HPDE6-E6E7 (cell line): ENCODE data around the gene JUNB.

Experiments used
- DNase-seq: peaks from one replicate; pipeline ENCODE4 v3.0.0; 2011; ENCODE audit warnings: missing footprints; ENCODE audit errors: extremely low spot score

Gene JUNB

GRCh38 chr19:12791345-12792050 is at the start of gene JUNB:
Gene JUNB, plus strand, starts transcription at chr19:12791486. Its CDS starts 286 bp downstream, at chr19:12791772.
- DNase-seq = no peak

DNA sequence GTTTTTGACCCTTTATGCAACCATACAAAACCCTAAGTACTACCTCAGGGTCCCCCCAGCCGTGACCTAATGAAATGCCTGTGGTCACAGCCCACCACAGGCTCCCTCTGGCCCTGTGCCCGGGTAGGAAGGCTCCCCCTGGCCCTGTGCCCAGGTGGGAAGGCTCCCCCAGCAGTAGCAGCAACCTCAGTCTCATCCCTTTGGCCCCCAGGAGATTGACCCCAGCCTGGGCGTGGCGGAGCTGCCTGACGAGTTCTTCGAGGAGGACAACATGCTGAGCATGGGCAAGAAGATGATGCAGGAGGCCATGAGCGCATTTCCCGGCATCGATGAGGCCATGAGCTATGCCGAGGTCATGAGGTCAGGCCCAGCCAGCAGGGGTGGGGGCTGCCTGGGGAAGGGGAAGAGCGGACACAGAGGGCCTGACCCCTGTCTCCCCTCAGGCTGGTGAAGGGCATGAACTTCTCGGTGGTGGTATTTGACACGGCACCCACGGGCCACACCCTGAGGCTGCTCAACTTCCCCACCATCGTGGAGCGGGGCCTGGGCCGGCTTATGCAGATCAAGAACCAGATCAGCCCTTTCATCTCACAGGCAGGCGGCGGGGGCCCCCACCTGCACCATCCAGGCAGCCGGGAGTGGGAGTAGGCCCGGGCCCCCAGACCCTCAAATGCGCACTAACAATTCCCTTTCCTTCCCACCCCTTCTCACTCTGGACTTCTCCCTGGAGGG is 46.0 kb upstream of the JUNB start:
- no peak for DNase-seq

- no peak for DNase-seq
Measured at GRCh38 chr19:12748489-12748888, 42.8 kb upstream of the JUNB start.

- no peak for DNase-seq
Measured at GRCh38 chr19:12749938-12750521, 41.3 kb upstream of the JUNB start.

DNA sequence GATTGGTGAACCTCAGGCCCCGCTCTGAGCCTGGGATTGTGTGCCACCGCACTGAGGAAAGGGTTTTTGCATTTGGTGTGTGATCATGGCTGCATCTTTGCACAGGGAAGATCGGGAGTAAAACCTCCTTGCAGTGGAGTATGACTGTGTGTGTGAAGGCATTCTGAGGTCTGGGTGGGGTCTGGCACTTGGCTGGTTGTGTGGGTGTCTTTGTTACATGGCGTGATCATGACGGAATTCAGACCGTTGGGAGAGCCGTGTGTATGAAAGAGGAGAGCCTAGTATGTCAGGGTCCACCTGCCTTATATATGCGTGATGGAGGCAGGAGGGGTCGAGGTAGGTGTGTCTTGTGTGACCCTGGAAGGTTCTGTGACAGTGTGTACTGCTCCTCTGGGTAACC is 40.4 kb upstream of the JUNB start:
- DNase-seq = no peak

GRCh38 chr19:12751635-12752034 is 39.7 kb upstream of the JUNB start, which contains the start of gene BEST2:
Gene BEST2, plus strand, starts transcription at chr19:12751791. Its CDS starts 802 bp downstream, at chr19:12752593.
- no peak for DNase-seq

GRCh38 chr19:12752056-12752781 is 39.1 kb upstream of the JUNB start:
- DNase-seq = no peak

- DNase-seq = no peak
Measured at GRCh38 chr19:12754465-12755196, 36.7 kb upstream of the JUNB start.

DNA sequence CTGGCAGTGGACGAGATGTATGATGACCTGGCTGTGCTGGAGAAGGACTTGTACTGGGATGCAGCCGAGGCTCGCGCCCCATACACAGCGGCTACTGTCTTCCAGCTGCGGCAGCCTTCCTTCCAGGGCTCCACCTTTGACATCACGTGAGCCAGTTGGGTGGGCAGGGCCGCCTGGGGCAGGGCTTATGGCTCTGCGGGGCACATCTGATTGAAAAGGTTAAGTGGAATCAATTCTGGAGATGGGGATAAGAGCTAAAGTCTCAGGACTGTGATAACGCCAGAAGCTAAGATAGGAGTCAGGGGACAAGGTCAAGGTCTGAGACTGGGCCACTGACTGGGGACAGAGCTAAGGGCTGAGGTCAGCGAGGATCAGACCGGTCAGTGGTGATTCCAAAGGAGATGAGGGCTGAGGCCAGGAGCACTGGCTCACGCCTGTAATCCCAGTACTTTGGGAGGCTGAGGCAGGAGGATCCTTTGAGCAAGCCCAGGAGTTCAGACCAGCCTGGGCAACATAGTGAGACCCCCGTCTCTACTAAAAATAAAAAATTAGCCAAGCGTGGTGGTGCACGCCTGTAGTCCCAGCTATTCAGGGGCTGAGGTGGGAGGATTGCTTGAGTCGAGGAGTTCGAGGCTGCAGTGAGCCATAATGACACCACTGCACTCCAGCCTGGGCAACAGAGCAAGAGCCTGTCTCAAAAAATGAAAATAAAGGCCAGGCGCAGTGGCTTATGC is 35.0 kb upstream of the JUNB start:
- DNase-seq = no peak

GRCh38 chr19:12757544-12758274 is 33.6 kb upstream of the JUNB start:
- DNase-seq = no peak

GRCh38 chr19:12759686-12760085 is 31.6 kb upstream of the JUNB start:
- DNase-seq = no peak

DNA sequence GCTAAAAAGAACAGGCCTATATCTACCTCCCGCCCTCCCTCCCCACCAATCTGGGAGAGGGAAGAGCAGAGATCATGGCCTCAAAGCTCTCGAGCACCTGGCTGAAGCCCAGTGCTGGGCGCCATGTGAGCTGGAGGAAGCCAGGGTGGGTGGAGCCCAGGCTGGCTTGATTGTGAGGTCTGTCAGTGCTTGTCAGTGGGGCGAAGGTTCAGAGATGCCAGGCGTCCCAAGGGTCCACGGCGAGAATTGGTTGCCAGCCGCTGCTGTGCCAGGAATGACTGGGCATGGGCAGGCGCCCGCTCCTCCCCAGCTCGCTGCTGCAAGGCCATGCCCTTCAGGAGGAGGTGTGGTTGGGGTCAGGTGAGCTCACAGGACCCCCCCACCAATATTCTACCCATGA is 28.2 kb upstream of the JUNB start:
- no peak for DNase-seq

- DNase-seq = no peak
Measured at GRCh38 chr19:12764698-12765097, 26.6 kb upstream of the JUNB start.

DNA sequence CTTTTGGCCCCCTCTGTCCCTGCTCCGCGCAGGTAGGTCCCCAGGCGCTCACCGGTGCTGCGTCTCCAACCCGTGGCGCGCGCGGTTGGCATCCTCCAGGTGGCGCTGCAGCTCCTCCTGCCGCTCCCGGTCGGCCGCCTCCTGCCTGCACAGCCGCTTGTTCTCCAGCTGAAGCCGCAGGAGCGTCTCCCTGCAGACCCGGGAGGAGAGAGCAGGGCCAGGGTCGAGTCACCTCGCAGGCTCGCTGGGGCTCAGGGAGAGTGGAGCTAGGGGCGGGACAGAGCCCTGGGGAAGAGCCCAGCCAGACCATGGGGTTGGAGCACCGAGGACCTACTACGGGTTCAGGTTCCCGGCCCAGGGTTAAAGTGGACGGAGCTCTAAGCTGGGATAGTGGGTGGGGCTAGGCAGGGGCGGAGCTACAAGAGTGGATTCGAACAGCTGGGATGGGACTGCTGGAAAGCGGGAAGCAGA is 25.2 kb upstream of the JUNB start:
- no peak for DNase-seq

DNA sequence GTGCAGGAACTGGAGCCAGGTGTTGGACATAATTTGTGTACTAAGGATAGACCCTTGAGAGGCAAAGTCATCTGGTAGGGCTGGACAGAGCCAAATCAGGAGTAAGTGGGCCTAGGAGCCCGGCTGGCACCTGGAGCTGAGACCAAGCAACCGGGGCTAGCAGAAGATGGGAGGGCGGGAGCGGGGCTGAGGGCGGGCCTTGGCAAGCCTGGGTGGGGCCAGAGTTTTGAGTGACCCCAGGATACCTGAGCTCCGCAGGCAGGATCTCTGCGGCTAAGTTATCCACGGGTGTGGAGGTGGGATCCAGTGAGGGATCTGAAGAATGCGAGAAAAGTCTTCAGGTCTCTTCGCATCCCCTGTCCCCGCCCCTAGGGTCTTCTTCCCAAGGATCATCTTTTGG is 24.1 kb upstream of the JUNB start:
- DNase-seq = no peak

GRCh38 chr19:12767666-12768065 is 23.6 kb upstream of the JUNB start:
- no peak for DNase-seq

DNA sequence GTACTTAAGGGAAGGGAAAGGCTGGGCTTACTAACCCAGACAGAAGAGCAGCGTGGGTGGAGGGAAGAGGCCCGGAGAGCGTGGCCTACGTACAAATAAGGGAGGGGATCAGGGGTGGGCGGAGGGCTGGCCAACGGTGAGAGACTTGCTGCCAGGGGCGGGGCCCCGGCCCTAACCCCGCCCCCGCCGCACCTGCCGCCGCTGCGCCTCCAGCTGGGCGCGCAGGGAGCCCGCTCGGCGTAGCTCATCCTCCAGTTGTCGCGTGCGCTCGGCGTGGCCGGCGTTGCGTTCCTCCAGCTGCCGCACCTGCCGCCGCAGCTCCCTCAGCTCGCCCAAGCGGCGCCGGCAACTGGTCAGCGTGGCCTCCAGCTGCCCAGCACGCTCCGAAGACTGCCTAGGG is 21.6 kb upstream of the JUNB start:
- no peak for DNase-seq

DNA sequence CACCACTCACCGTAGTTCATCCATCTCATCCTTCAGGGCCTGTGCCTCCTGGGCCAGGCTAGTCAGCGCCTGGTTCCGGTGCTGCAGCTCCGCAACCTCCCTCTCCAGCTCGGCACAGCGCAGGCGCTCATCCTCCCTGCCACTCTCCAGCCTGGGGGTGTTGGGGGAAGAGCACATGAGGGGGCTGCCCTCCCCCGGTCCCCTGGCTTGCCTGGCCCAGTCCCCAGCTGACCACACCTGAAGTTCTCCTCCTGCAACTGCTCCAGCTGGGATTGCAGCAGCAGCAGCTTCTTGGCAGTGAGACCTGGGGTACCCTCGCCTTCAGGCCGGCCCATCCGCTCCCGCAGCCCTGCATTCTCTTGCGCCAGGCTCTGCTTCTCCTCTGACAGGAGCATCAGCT is 20.4 kb upstream of the JUNB start:
- no peak for DNase-seq

- no peak for DNase-seq
Measured at GRCh38 chr19:12772323-12772722, 19.0 kb upstream of the JUNB start.

- no peak for DNase-seq
Measured at GRCh38 chr19:12773571-12773970, 17.7 kb upstream of the JUNB start.
